OCI-M2 (cell line): ENCODE measurements around the gene SKIDA1.

Experiments
- DNase-seq: peaks from one replicate; lab custom pipeline; 2025; ENCODE audit not compliant: unreplicated experiment; lab: John Stamatoyannopoulos, UW

Gene SKIDA1

DNA sequence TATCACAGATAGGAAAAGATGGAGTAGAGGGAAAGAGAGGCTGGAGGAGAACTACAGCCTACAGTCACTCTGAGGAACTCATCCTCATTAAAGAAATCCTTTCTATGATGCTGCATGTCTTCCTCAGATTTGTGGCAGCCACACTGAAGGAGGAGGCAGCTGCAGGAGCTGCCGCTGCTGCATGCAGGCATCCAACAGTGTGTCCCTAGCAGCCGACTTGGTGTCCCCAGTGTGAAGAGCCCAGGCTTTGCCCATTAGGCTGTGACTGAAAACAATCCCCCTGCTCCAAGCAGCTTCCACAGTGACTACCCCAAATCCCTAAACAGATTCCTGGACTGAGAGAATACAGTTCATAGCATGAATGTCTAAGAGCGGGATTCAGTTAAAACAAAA, 23.1 kb downstream of the SKIDA1 start:
- no peak for DNase-seq

- DNase-seq = no peak
Measured at GRCh38 chr10:21501731-21502347, 23.6 kb downstream of the SKIDA1 start.

GRCh38 chr10:21501091-21501490, 24.4 kb downstream of the SKIDA1 start:
- DNase-seq = no peak

- no peak for DNase-seq
Measured at GRCh38 chr10:21500578-21500910, 24.9 kb downstream of the SKIDA1 start.

DNA sequence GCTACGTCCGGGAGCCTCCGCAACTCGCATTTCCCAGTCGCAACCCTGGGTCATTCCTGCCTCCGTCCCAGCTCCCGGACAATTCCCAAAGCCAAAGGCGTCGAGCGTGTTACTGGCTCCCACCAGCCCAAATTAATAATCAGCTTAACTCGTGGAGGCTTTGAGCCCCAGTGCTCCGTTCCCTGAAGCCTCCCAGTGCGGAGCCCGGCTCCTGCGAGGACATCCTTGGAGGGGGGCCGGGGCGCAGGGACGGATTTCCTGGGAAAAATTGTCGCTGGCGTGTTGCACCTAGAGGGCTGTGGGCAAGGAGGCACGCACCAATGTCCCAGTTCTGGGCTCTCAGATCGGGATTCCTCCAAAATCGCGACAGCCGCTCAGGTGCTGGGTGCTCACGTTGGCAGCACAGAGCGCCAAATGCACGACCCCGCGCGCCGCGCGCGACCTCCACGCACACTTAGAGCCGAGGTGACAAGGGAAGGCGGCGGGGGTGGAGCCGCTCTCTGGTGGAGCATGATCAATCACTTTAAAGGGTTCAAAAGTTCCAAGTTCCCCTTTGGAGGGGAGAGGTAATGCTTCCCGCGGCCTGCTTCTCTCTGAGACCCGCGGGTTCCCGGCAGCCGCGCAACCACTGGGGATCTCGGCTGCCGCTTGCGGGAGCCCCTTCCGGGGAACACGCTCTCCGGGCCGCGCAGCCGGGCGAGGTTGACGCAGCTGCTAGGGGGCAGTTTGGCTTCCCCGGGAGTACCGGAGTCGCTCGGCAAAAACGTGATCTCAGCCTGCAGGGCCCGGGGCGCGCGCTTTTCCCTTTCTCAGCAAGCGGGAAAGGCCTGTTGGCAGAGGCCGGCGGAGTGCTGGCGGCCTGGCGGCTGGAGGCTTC, 25.5 kb downstream of the SKIDA1 start:
- DNase-seq = no peak

GRCh38 chr10:21498986-21499385, 26.5 kb downstream of the SKIDA1 start:
- DNase-seq = no peak

DNA sequence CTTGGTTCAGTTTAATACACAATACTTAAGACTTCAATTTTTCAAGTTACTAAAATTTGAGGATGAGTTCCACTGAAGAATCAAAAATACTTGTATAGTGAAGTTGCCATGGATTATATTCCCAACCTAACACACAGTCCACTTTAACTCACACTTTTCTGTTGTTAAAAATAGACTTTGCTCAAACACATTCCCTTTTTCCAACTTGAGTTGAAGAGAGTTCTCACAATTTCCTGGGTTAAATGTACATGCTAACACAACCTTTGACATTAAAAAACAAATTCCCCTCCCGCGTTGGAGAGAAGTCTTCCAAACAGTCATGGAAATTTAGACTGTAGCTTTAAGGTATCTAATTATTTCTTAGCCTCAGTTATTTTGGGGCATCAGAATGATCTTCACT, 27.1 kb downstream of the SKIDA1 start:
- no peak for DNase-seq

DNA sequence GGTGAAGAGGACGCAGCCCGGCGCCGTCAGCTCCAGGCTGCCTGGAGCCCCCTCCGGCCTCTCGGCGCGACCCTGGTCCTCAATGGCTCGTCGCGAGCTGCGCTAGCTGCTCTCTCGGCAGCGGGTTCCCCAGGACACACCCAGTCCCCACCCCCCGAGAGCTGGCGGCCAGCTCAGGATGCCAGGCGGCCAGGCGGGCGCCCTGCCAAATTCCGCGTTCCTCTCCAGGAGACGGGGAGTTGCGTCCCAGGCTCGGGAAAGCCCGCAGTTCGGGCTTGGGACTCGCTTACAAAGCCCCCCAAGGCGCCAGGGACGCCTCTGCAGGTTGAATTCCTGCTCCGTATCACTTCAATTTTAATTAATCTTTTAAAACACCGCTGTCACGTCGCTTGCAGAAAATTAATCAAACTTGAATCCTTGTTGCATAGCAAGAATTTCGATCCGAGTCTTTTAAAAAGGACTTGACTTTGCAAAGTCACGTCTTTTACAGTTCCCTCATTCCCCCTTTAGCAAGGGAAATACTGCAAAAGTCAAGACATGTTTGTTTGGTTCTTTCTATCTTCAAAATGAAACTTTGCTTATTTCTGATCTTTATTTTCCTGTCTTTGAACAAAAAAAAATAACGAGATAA, 28.2 kb downstream of the SKIDA1 start:
- DNase-seq = no peak

DNA sequence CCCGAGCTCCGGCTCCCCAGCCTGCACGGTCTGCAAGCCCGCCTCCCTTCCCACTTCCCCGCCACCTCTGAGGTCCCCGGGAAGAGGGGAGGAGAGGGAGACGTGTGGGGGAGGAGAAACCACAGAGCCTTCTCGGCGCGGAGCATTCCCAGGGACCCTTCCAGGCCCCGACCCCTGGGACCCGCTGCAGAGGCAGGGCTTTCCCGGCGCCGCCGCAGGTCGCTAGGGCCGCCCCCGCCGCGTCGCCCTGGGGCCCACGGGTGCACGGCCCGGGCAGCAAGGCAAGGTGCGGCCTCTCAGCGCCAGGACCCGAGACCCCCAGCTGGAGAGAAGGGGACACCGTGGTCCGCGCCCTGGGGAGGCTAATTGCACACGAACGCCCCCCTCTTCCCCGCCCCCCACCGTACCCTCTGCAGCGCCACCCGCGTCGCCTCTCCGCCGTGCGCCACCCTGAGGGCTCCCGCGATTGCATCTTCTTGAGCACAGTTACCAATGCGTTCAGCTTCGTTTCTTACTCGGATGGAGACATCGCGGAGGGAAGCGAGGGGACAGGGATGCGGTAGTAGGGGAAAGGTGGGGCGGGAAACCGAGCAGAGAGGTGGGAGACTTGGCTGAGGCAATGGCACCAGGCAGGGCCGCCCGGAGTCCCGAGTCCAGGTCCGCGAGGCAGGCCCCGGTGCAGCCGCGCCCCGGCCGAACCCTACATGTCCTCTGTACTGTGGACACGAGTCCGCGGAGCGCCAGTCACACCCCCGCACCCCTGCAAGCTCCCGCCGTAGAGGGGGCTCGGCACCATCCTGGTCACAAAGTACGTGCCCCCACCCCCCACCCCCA, 28.9 kb downstream of the SKIDA1 start:
- DNase-seq = no peak

GRCh38 chr10:21495752-21496342, 29.6 kb downstream of the SKIDA1 start:
- peak; percentile 46 for DNase-seq

- no peak for DNase-seq
Measured at GRCh38 chr10:21495002-21495751, 30.3 kb downstream of the SKIDA1 start.

DNA sequence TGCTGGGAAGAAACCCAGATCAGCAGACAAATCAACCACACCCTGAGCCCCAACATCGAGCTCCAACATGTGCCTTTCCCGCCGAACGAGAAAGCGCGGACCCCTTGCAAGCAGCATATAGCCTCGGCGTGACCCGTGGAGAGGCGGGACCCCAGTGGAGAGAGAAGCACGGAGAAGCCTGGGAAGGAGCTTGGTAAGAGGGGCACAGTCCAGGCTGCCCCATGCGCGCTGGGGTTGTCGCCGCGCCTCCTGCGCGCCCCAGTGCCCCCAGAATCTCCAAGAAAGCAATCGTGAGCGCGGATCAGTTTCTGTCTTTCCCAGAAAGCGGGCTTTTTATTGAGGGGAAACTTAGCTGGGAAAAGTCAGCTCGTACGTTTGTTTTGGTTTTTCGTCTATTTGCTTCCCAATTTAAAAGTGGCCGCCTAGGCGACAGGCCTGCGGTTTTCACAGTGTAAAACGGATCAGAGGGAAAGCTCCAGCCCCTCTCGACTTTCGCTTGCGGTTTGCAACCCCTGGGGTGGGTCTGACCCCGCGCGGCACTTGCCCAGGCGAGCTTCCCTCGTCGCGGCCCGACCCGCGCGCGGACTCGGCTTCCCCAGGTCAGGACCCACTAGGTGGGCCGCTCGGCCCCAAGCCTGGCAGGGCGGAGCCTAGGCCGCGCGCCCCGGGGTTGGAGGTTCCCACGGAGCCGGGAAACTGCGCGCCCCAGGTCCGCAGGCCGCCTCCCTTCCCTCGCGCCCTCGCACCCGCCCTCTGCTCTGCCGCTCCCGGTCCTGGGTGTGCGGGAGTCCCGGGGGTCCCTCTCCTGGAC, 31.1 kb downstream of the SKIDA1 start:
- no peak for DNase-seq

DNA sequence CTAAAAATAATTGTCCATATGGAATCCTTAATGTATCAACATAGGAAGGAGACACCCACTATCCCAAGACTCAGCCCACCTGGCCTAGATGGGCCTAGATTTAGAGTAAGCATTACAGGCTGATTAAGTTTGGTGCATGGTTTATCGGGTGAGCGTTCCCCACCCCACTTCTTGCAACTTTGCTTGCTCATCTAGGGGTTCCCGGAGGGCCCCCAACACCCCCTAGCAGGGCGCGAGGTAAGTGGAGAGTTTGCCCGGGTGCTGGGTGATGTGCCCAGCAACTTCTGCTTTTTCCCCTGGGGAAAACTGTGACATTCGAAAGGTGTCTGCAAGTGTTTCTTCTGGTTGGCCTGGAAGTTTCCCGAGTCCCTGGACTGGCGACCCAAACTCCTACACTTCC, 31.7 kb downstream of the SKIDA1 start:
- no peak for DNase-seq

DNA sequence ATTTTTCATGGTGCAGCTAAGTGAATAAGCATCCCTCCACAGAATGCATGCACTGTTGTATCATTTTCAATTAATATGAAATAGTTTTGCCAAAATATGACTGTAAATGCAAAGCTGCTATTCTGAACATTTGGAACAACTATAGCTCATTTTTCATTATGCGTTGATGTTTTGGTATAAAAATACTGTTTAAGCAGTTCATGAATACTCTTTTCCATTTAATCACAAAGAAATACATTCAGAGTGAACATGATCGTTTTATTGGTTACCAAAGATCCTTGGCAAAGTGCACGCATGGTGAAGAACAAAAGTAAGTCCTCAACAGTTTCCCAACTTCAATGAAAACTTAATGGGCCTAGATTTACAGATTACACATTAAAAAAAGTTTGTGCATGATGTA, 33.1 kb downstream of the SKIDA1 start:
- no peak for DNase-seq

DNA sequence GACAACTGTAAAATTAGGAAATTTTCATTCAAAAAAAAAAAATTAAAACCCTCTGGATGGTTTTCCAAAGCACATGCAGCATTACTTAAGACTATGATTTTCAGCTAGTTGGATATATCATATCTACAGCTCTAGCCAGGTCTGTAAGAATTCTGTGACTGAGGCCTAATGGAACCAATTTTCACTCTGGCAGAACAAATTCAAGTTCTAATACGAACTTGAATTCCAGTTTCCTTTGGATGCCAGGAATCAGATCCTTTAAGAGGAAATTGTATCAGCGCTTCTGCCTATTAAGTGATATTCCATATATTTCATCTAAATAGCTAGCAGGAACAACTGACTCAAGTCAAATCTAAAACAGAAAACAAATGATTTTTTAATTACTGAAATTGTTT, 34.8 kb downstream of the SKIDA1 start:
- DNase-seq = no peak

DNA sequence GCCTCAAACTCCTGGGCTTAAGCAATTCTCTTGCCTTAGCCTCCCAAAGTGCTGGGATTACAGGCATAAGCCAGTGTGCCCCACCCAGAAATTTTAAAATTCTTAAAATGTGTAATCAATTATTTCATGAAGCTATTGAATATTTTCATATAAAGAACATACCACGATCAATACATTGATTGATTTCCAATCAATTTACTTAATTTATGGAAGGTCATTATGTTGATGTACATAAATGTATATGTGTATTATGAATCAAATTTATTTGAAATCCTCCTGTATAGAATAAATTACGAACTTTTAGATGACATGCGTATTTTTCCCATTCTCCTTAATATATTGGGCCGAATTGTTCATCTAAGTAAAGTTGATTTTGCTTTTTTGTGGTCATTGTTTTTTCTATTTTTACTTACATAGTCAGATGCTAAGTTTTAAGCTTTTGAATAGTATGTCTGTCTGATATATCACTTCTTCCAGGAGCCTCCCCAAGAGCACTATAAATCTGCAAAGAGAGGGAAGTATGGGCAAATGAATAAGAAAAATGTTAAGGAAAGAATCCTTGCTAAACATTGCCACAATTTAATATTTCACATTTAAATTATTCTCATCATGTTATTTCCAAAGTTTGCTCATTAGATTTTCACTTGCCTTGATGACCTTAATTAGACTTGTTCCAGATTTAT, 35.3 kb downstream of the SKIDA1 start:
- DNase-seq = no peak

GRCh38 chr10:21488957-21489446, 36.5 kb downstream of the SKIDA1 start:
- no peak for DNase-seq

GRCh38 chr10:21488246-21488956, 37.1 kb downstream of the SKIDA1 start:
- no peak for DNase-seq
